H1 (cell line): ENCODE measurements around the gene CD58. TPM values are rescaled to one million over a fixed set of nuclear protein-coding genes. Genes with fewer than 3 reads are reported as not detected.

Experiments used
- CTCF ChIA-PET: fragments of 300-600 bp; sonication (Branson Sonifier 250); formaldehyde crosslinking; loops from one replicate; lab custom pipeline; 2021; ENCODE audit not compliant: partially characterized antibody; lab: Charles Lee
- POLR2A ChIA-PET: fragments of 300-600 bp; sonication (Branson Sonifier 250); formaldehyde crosslinking; loops from one replicate; lab custom pipeline; 2021; ENCODE audit warnings: inconsistent platforms; ENCODE audit not compliant: partially characterized antibody; lab: Charles Lee
- DNase-seq, 2 experiments: peaks; one replicate each; pipeline versions ENCODE4 v3.0.0 to v3.0.0-alpha.2; 2010 to 2022; ENCODE audit warnings: low spot score in 2 of 2, low read depth in 1 of 2, mixed read lengths in 1 of 2
- FAIRE-seq: peaks from 2 replicates; lab custom pipeline; 2011; peaks lifted over from hg19 to GRCh38; lab: Jason Lieb, UNC
- H2AFZ ChIP-seq: 2 replicates; pipeline ENCODE4 v1.8.1; 2012; ENCODE audit warnings: low read length, inconsistent platforms
- H2AK5ac ChIP-seq: 2 replicates; pipeline ENCODE4 v1.6.1; 2013; ENCODE audit warnings: low read depth, low read length
- H2BK120ac ChIP-seq: replicated peaks from 2 replicates; pipeline ENCODE3; 2013; ENCODE audit warnings: low read depth, low read length, inconsistent platforms
- H2BK12ac ChIP-seq: 2 replicates; pipeline ENCODE4 v1.6.1; 2013; ENCODE audit warnings: low read depth, low read length
- H2BK15ac ChIP-seq: 2 replicates; pipeline ENCODE4 v1.6.1; 2013; ENCODE audit warnings: low read length
- H2BK20ac ChIP-seq: 2 replicates; pipeline ENCODE4 v1.6.1; 2013; ENCODE audit warnings: low read length
- H2BK5ac ChIP-seq: 2 replicates; pipeline ENCODE4 v1.6.1; 2013; ENCODE audit warnings: low read depth, low read length
- H3K14ac ChIP-seq: 2 replicates; pipeline ENCODE4 v1.6.1; 2013; ENCODE audit warnings: inconsistent platforms; ENCODE audit not compliant: insufficient read length
- H3K18ac ChIP-seq: 2 replicates; pipeline ENCODE4 v1.6.1; 2013; ENCODE audit warnings: low read length; ENCODE audit errors: extremely low read depth
- H3K23ac ChIP-seq: 2 replicates; pipeline ENCODE4 v1.6.1; 2013; ENCODE audit warnings: inconsistent platforms; ENCODE audit not compliant: insufficient read length
- H3K23me2 ChIP-seq: 2 replicates; pipeline ENCODE4 v1.6.1; 2013; ENCODE audit warnings: low read depth, low read length
- H3K27ac ChIP-seq: 2 replicates; pipeline ENCODE4 v1.6.1; 2011; ENCODE audit warnings: low read depth, low read length, inconsistent platforms
- H3K27me3 ChIP-seq, 4 experiments: replicated peaks in 1 of 4; 1 replicate in 1 of 4; 2 replicates in 3 of 4; pipeline versions ENCODE4 v1.6.1 to v1.8.1; 2011 to 2013; ENCODE audit warnings: low read length in 3 of 4, mild to moderate bottlenecking in 3 of 4, inconsistent platforms in 2 of 4, mixed read lengths in 2 of 4, moderate library complexity in 1 of 4; ENCODE audit not compliant: control insufficient read depth in 3 of 4, insufficient read depth in 3 of 4; ENCODE audit errors: extremely low read depth in 1 of 4
- H3K36me3 ChIP-seq, 4 experiments: 2 replicates each; pipeline versions ENCODE4 v1.6.1 to v1.8.1; 2011 to 2013; ENCODE audit warnings: mild to moderate bottlenecking in 4 of 4, low read length in 3 of 4, moderate library complexity in 2 of 4, control low read depth in 1 of 4, inconsistent platforms in 1 of 4; ENCODE audit not compliant: insufficient read depth in 4 of 4, control insufficient read depth in 2 of 4
- H3K4ac ChIP-seq: replicated peaks from 2 replicates; pipeline ENCODE3; 2013; ENCODE audit warnings: low read length, low read depth, mixed read lengths, inconsistent platforms; ENCODE audit not compliant: insufficient read length
- H3K4me1 ChIP-seq, 4 experiments: replicated peaks in 1 of 4; 1 replicate in 1 of 4; 2 replicates in 3 of 4; pipeline versions ENCODE4 v1.6.1 to v1.8.1; 2011 to 2013; ENCODE audit warnings: low read length in 3 of 4, inconsistent platforms in 2 of 4, mixed read lengths in 1 of 4; ENCODE audit not compliant: insufficient read depth in 4 of 4, control insufficient read depth in 3 of 4
- H3K4me2 ChIP-seq, 2 experiments: 2 replicates each; pipeline versions ENCODE4 v1.6.1 to v1.8.1; 2011 to 2013; ENCODE audit warnings: low read depth in 2 of 2, low read length in 2 of 2, control low read depth in 1 of 2, inconsistent platforms in 1 of 2, mild to moderate bottlenecking in 1 of 2; ENCODE audit not compliant: insufficient read depth in 1 of 2
- H3K4me3 ChIP-seq, 4 experiments: fragments of 200-600, 300-600 bp in 1 of 4; sonication (generic), shearing (Covaris generic), sonication (Bioruptor Twin) in 1 of 4; 2 replicates each; pipeline versions ENCODE4 v1.5.1 to v1.8.1; 2011 to 2016; ENCODE audit warnings: low read length in 4 of 4, low read depth in 3 of 4, control low read depth in 2 of 4, inconsistent platforms in 2 of 4, mild to moderate bottlenecking in 2 of 4, mixed read lengths in 1 of 4, moderate library complexity in 1 of 4; ENCODE audit not compliant: insufficient read depth in 2 of 4; ENCODE audit errors: extremely low read depth in 1 of 4
- H3K56ac ChIP-seq: replicated peaks from 2 replicates; pipeline ENCODE3; 2013; ENCODE audit warnings: low read depth, mild to moderate bottlenecking, mixed read lengths, low read length, inconsistent platforms; ENCODE audit not compliant: insufficient read length
- H3K79me1 ChIP-seq: 2 replicates; pipeline ENCODE4 v1.6.1; 2013; ENCODE audit warnings: low read depth, low read length, control low read depth
- H3K79me2 ChIP-seq, 2 experiments: 2 replicates each; pipeline versions ENCODE4 v1.6.1 to v1.8.1; 2012 to 2013; ENCODE audit warnings: low read length in 2 of 2, mild to moderate bottlenecking in 2 of 2, inconsistent platforms in 1 of 2; ENCODE audit not compliant: insufficient read depth in 2 of 2, control insufficient read depth in 1 of 2
- H3K9ac ChIP-seq, 4 experiments: replicated peaks in 1 of 4; 1 replicate in 1 of 4; 2 replicates in 3 of 4; pipeline versions ENCODE4 v1.6.1 to v1.8.1; 2011 to 2013; ENCODE audit warnings: low read depth in 3 of 4, low read length in 3 of 4, control low read depth in 2 of 4, mild to moderate bottlenecking in 2 of 4, moderate library complexity in 2 of 4, inconsistent platforms in 1 of 4; ENCODE audit errors: extremely low read depth in 1 of 4
- H3K9me3 ChIP-seq, 2 experiments: 2 replicates each; pipeline versions ENCODE4 v1.6.1 to v1.8.1; 2012 to 2013; ENCODE audit warnings: mild to moderate bottlenecking in 2 of 2, moderate library complexity in 2 of 2, control low read depth in 1 of 2, inconsistent platforms in 1 of 2, low read depth in 1 of 2, low read length in 1 of 2, mixed read lengths in 1 of 2; ENCODE audit not compliant: insufficient read depth in 2 of 2
- H4K20me1 ChIP-seq, 2 experiments: replicated peaks in 1 of 2; 2 replicates each; pipeline versions ENCODE3 to v1.8.1; 2011 to 2013; ENCODE audit warnings: inconsistent platforms in 2 of 2, low read length in 2 of 2, mild to moderate bottlenecking in 1 of 2; ENCODE audit not compliant: insufficient read depth in 2 of 2, control insufficient read depth in 1 of 2
- H4K5ac ChIP-seq: 2 replicates; pipeline ENCODE4 v1.6.1; 2013; ENCODE audit warnings: low read length, low read depth, mixed read lengths, inconsistent platforms; ENCODE audit not compliant: insufficient read length
- H4K8ac ChIP-seq: 2 replicates; pipeline ENCODE4 v1.8.0; 2013; ENCODE audit warnings: mild to moderate bottlenecking, moderate library complexity, low read length, inconsistent platforms; ENCODE audit not compliant: insufficient read depth; ENCODE audit errors: extremely low read depth
- H4K91ac ChIP-seq: replicated peaks from 2 replicates; pipeline ENCODE3; 2013; ENCODE audit warnings: low read length, mixed read lengths, inconsistent platforms; ENCODE audit not compliant: insufficient read length
- CBX5 ChIP-seq: fragments of 300-800, 300-1000 bp; sonication (generic); IDR thresholded peaks from 2 replicates; pipeline ENCODE4 v1.7.1; 2016; ENCODE audit warnings: antibody characterized with exemption, low read length, low read depth
- CHD2 ChIP-seq: IDR thresholded peaks from 2 replicates; pipeline ENCODE4 v1.6.1; 2012; ENCODE audit warnings: low read length, improper control_type of control experiment
- CTCF ChIP-seq, 3 experiments: IDR thresholded peaks; 1 replicate in 2 of 3; 2 replicates in 1 of 3; pipeline versions ENCODE4 v1.5.1 to v1.6.1; 2011; ENCODE audit warnings: low read length in 3 of 3, mild to moderate bottlenecking in 3 of 3, inconsistent platforms in 2 of 3, low read depth in 1 of 3, moderate library complexity in 1 of 3; ENCODE audit not compliant: insufficient read depth in 1 of 3; ENCODE audit errors: control extremely low read depth in 1 of 3
- GABPA ChIP-seq: IDR thresholded peaks from 2 replicates; pipeline ENCODE4 v1.6.1; 2011; ENCODE audit warnings: mild to moderate bottlenecking, low read length, moderate library complexity, borderline replicate concordance; ENCODE audit not compliant: insufficient read depth
- HDAC6 ChIP-seq: IDR thresholded peaks from one replicate; pipeline ENCODE4 v1.7.1; 2012; ENCODE audit warnings: low read depth, mild to moderate bottlenecking, inconsistent platforms, low read length, moderate library complexity
- JUN ChIP-seq: IDR thresholded peaks from 2 replicates; pipeline ENCODE4 v1.6.1; 2011; ENCODE audit warnings: low read depth, mild to moderate bottlenecking, improper control_type of control experiment, low read length
- RFX5 ChIP-seq: IDR thresholded peaks from 2 replicates; pipeline ENCODE4 v1.6.1; 2011; ENCODE audit warnings: low read depth, low read length, improper control_type of control experiment, borderline replicate concordance
- RXRA ChIP-seq: IDR thresholded peaks from 2 replicates; pipeline ENCODE4 v1.6.1; 2011; ENCODE audit warnings: low read depth, mild to moderate bottlenecking, low read length, moderate library complexity; ENCODE audit not compliant: insufficient read depth
- SAP30 ChIP-seq: fragments of 300-600 bp; sonication (generic); IDR thresholded peaks from 2 replicates; pipeline ENCODE4 v1.7.1; 2012; ENCODE audit warnings: low read length, moderate library complexity, mild to moderate bottlenecking, inconsistent platforms; ENCODE audit not compliant: insufficient read depth, insufficient replicate concordance
- SIX5 ChIP-seq: IDR thresholded peaks from 2 replicates; pipeline ENCODE4 v1.6.1; 2011; ENCODE audit warnings: mild to moderate bottlenecking, low read depth, low read length
- TAF1 ChIP-seq: IDR thresholded peaks from 2 replicates; pipeline ENCODE4 v1.6.1; 2011; ENCODE audit warnings: mild to moderate bottlenecking, low read depth, low read length
- WGBS, 2 experiments: shearing (Covaris generic) in 1 of 2; methylation state at CpG; one replicate each; pipeline versions ENCODE4 v1.1.6 to v1.1.7; 2013 to 2015; ENCODE audit warnings: low lambda C conversion rate in 2 of 2, mixed read lengths in 2 of 2, inconsistent platforms in 1 of 2, low coverage in 1 of 2, missing lambda C conversion rate in 1 of 2; ENCODE audit not compliant: insufficient replicate concordance in 2 of 2, insufficient coverage in 1 of 2, insufficient read length in 1 of 2; ENCODE audit errors: extremely low coverage in 1 of 2, missing lambda C conversion rate in 1 of 2; 5-methylcytosine and 5-hydroxymethylcytosine counted together
- polyA plus RNA-seq, 7 experiments: library from polyadenylated mRNA; depleted of rRNA in 3 of 7; stranded (reverse) in 5 of 7; unstranded in 2 of 7; fragments of >200 nt in 5 of 7; fragments of 200-250 nt in 2 of 7; gene quantifications; 1 replicate in 5 of 7; 2 replicates in 1 of 7; 4 replicates in 1 of 7; pipeline versions ENCODE4 v1.2.1 to v1.2.3, GENCODE V29; 2011 to 2013; ENCODE audit warnings: missing spikeins in 2 of 7, mixed read lengths in 2 of 7
- total RNA-seq: library from RNA; stranded (reverse); fragmentation: NEBNext Ultra II Directional; extraction: Animal tissue kit (Norgen Biotek cat#: 25700); gene quantifications from 2 replicates; pipeline ENCODE4 v1.2.1, GENCODE V29; 2021

Gene CD58
- total and polyA plus RNA-seq, 2 of the 8 experiments (the other 6 are each of a cell fraction or from before 2014, with no cell fraction given) = 5.3 to 5.5 TPM

- H4K8ac ChIP-seq = no peak overlapping the region
- no peak overlapping the region for H2AFZ ChIP-seq
- H3K23ac ChIP-seq = no peak overlapping the region
- H3K4me3 ChIP-seq = no peak overlapping the region
- no peak overlapping the region for H4K91ac ChIP-seq
- no peak overlapping the region for H3K18ac ChIP-seq
- H3K27ac ChIP-seq = no peak overlapping the region
- no peak overlapping the region for H3K9ac ChIP-seq
- no peak overlapping the region for H3K4me2 ChIP-seq
- H3K79me2 ChIP-seq = no peaks in the 10 kb centered on the region
- FAIRE-seq (no peak), DNase-seq (no peak)
- H4K5ac ChIP-seq = no peak overlapping the region
- no peak overlapping the region for H2BK15ac ChIP-seq
- no peak overlapping the region for H3K4ac ChIP-seq
- H2AK5ac ChIP-seq = no peak overlapping the region
- ChIA-PET POLR2A (no interaction called here), CTCF (interaction anchor here (0.7 to 10.7 kb wide), 5 partner anchors 8 to 351 kb away, joined by 3 to 116 read pairs (median 5); no protein-coding TSS in a partner anchor)
- no peak overlapping the region for H2BK5ac ChIP-seq
- H3K36me3 ChIP-seq = no peaks in the 10 kb centered on the region
- no peaks in the 10 kb centered on the region for H3K27me3 ChIP-seq
- WGBS, 2 experiments = 96% methylated on average over 3 of the region's 3 CpGs; no CpG with 5 or more reads in 1 of the 2 experiments
- no peak overlapping the region for H3K14ac ChIP-seq
- H2BK120ac ChIP-seq = no peak overlapping the region
- no peak overlapping the region for H2BK12ac ChIP-seq
- no peaks in the 10 kb centered on the region for H4K20me1 ChIP-seq
- no peaks in the 10 kb centered on the region for H3K23me2 ChIP-seq
- no peaks in the 10 kb centered on the region for H3K79me1 ChIP-seq
- H3K9me3 ChIP-seq = no peaks in the 10 kb centered on the region
- no peak overlapping the region for H3K56ac ChIP-seq
- no peak overlapping the region for H2BK20ac ChIP-seq
- no peaks in the 10 kb centered on the region; a peak in 1 of 7 replicates for H3K4me1 ChIP-seq
- TF ChIP-seq GABPA (no peak), SAP30 (no peak), HDAC6 (no peak), RFX5 (no peak), CBX5 (no peak), JUN (no peak), CHD2 (no peak), RXRA (no peak), SIX5 (no peak), CTCF (IDR thresholded peaks at IDR 0.05; ENCODE audit: control extremely low read depth in 1 of 3, insufficient read depth in 1 of 3, low read depth in 1 of 3, low read length in 3 of 3) (no peak), TAF1 (no peak)
Measured at GRCh38 chr1:116490588-116490987, 80.2 kb downstream of the CD58 start.
